ENCODE results near the gene STX5. TPM values are rescaled to one million over a fixed set of nuclear protein-coding genes. Genes with fewer than 3 reads are reported as not detected.
"Not testable (repeated sequence)": the region's sequence is repeated elsewhere in the genome, so short reads cannot be mapped to it uniquely, and the experiment has no call there.

The STX5 gene
- total RNA-seq, 1 donor from 2014 or later: 41.9 TPM

- no peaks in the 10 kb centered on the region for H3K27me3 Mint-ChIP-seq (ENCODE audit: low read depth)
- H3K4me3 Mint-ChIP-seq (ENCODE audit: low read depth): no peak overlapping the region
- H3K36me3 Mint-ChIP-seq (ENCODE audit: low read depth): peaks cover 22% of the 10 kb centered on the region
- no peaks in the 10 kb centered on the region for H3K9me3 Mint-ChIP-seq
- peaks cover 45% of the 10 kb centered on the region for H3K4me1 Mint-ChIP-seq (ENCODE audit: low read depth)
- no peak for DNase-seq (ENCODE audit: low spot score)
- intact Hi-C loops (cut with micrococcal nuclease): no loop called here
- H3K27ac Mint-ChIP-seq: peak overlapping the region; percentile 38
Measured at GRCh38 chr11:62860835-62861563, 29.1 kb upstream of the STX5 start.

DNA sequence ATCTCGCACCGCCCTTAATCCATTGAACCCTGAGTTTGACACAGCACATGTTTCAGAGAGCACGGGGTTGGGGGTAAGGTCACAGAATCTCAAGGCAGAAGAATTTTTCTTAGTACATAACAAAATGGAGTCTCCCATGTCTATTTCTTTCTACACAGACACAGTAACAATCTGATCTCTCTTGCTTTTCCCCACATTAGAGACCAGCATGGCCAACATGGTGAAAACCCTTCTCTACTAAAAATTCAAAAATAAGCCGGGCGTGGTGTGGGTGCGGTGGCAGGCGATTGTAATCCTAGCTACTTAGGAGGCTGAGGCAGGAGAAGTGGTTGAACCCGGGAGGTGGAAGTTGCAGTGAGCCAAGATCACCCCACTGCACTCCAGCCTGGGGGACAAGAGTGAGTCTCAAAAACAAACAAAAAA lies 27.4 kb upstream of the STX5 start:
- not testable (repeated sequence) for DNase-seq (ENCODE audit: low spot score); H3K4me3 Mint-ChIP-seq (ENCODE audit: low read depth); H3K27ac Mint-ChIP-seq; H3K9me3 Mint-ChIP-seq; H3K27me3 Mint-ChIP-seq (ENCODE audit: low read depth)
- intact Hi-C loops (cut with micrococcal nuclease): loop anchor here (5.0 to 10.0 kb wide), 2 partner anchors 267 to 304 kb away; partner anchors contain the start of gene TUT1
- Mint-ChIP-seq H3K36me3 (ENCODE audit: low read depth) (peaks cover 37% of the 10 kb centered on the region), H3K4me1 (ENCODE audit: low read depth) (peaks cover 41% of the 10 kb centered on the region)

DNA sequence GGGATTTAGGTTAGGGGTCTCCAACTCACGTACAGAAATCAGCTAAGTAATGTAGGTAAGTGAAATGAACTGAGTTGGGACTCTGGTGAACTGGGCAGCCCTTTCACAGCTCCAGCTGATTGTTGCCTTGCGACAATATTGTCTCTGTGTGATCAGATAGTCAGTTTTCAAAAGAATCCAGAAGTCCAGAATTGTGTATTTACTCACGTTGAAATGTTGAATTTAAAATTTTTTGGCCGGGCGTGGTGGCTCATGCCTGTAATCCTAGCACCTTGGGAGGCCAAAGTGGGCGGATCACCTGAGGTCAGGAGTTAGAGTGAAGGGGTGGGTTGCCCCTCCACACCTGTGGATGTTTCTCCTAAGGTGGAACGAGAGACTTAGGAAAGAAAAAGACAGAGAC lies 26.4 kb upstream of the STX5 start:
- H3K36me3 Mint-ChIP-seq (ENCODE audit: low read depth): peaks cover 48% of the 10 kb centered on the region
- H3K4me1 Mint-ChIP-seq (ENCODE audit: low read depth): peaks cover 47% of the 10 kb centered on the region
- intact Hi-C loops (cut with micrococcal nuclease): loop anchor here (5.0 to 10.0 kb wide), 2 partner anchors 266 to 303 kb away; partner anchors contain the start of gene TUT1

GRCh38 chr11:62857541-62857982 lies 25.7 kb upstream of the STX5 start:
- Mint-ChIP-seq H3K9me3 (no peaks in the 10 kb centered on the region), H3K27me3 (ENCODE audit: low read depth) (no peaks in the 10 kb centered on the region), H3K27ac (peak overlapping the region; percentile 56), H3K4me3 (ENCODE audit: low read depth) (peak overlapping the region; percentile 96), H3K4me1 (ENCODE audit: low read depth) (peaks cover 48% of the 10 kb centered on the region), H3K36me3 (ENCODE audit: low read depth) (peaks cover 51% of the 10 kb centered on the region)
- intact Hi-C loops (cut with micrococcal nuclease): loop anchor here (5.0 to 10.0 kb wide), 2 partner anchors 265 to 303 kb away; partner anchors contain the start of gene TUT1
- DNase-seq (ENCODE audit: low spot score): no peak

More for the DNA sequence above, 26.4 kb upstream of the STX5 start:
- Mint-ChIP-seq H3K27me3 (ENCODE audit: low read depth) (no peaks in the 10 kb centered on the region), H3K9me3 (no peaks in the 10 kb centered on the region), H3K27ac (peak overlapping the region; percentile 56), H3K4me3 (ENCODE audit: low read depth) (peak overlapping the region; percentile 96)
- no peak for DNase-seq (ENCODE audit: low spot score)

GRCh38 chr11:62856333-62856895 lies 24.6 kb upstream of the STX5 start:
- H3K36me3 Mint-ChIP-seq (ENCODE audit: low read depth): peaks cover 61% of the 10 kb centered on the region

DNA sequence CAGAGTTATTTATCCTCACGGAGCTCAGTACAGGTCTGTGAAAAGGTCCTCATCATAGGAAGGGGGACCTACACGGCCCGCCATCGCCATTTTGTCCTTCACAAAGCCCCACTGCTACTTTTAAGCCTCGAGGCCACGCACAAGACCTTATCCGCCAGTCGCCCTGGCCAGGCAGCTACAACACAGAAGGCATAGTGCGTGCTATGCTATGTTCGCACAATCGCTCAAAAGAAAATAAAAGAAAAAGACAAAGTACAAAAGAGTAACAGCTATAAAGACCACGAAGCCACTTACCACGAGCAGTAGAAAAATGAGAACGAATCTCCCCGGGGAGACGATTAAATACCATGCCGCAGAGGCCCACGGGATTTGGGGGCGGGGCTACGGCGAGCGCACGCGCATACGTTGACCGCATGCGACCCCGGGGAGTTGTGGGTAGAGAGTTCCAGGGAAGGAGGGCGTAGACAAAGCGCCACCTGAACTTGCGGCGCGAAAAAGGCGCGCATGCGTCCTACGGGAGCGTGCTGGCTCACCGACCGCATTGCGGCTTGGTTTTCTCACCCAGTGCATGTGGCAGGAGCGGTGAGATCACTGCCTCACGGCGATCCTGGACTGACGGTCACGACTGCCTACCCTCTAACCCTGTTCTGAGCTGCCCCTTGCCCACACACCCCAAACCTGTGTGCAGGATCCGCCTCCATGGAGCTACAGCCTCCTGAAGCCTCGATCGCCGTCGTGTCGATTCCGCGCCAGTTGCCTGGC lies 23.9 kb upstream of the STX5 start:
- Mint-ChIP-seq H3K27ac (peak overlapping the region; percentile 96), H3K4me3 (ENCODE audit: low read depth) (peak overlapping the region; percentile 96), H3K9me3 (no peaks in the 10 kb centered on the region), H3K4me1 (ENCODE audit: low read depth) (peaks cover 45% of the 10 kb centered on the region), H3K36me3 (ENCODE audit: low read depth) (peaks cover 61% of the 10 kb centered on the region), H3K27me3 (ENCODE audit: low read depth) (no peaks in the 10 kb centered on the region)
- intact Hi-C loops (cut with micrococcal nuclease): loop anchor here (1.0 to 10.0 kb wide), 5 partner anchors 14 to 301 kb away; partner anchors contain the start of genes HNRNPUL2, SLC3A2 and TUT1
- DNase-seq (ENCODE audit: low spot score): peak; percentile 98

More at GRCh38 chr11:62856333-62856895, 24.6 kb upstream of the STX5 start:
- intact Hi-C loops (cut with micrococcal nuclease): loop anchor here (1.0 to 10.0 kb wide), 4 partner anchors 15 to 302 kb away; partner anchors contain the start of genes SLC3A2 and TUT1
- DNase-seq (ENCODE audit: low spot score): no peak
- Mint-ChIP-seq H3K27me3 (ENCODE audit: low read depth) (no peaks in the 10 kb centered on the region), H3K27ac (peak overlapping the region; percentile 96), H3K9me3 (no peaks in the 10 kb centered on the region), H3K4me3 (ENCODE audit: low read depth) (peak overlapping the region; percentile 96), H3K4me1 (ENCODE audit: low read depth) (peaks cover 50% of the 10 kb centered on the region)

DNA sequence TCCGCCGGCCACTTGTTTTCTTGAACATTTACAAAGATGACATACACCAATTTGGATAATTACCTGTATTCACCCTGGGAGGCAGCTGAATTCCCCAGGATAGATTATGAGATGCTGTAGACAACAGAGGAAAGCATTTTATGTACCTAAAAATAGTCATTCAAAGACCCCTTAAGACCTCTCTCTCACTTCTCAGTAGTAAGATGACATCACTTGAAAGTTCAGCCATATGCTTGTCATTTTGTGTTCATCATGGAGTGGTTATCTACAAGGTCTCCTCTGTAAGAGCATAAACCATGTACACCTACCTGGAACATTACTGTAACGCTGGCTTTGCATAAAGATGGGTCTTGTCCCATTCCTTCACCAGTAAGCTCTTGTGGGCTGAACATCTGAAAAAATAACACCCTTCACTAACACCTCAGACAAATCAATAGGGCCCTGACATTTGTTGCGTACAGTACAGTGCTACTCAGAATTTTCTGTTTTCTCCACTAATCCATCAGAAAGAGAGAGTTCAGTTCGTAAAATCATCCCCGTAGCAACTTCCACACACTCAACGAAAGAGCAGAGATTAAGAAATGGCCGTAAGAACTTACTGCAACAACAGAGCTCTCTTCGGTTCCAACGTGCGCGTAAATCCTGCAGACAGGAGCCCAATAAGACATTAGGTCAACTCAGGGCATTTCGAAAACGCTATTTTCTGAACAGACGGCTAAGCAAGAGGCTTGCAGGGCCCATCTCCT lies 23.1 kb upstream of the STX5 start:
- H3K9me3 Mint-ChIP-seq: no peaks in the 10 kb centered on the region
- H3K36me3 Mint-ChIP-seq (ENCODE audit: low read depth): peaks cover 61% of the 10 kb centered on the region
- H3K27ac Mint-ChIP-seq: peak overlapping the region; percentile 96
- H3K4me1 Mint-ChIP-seq (ENCODE audit: low read depth): peaks cover 41% of the 10 kb centered on the region
- no peak for DNase-seq (ENCODE audit: low spot score)
- intact Hi-C loops (cut with micrococcal nuclease): loop anchor here (1.0 to 10.0 kb wide), 4 partner anchors 128 to 300 kb away; partner anchors contain the start of genes HNRNPUL2, LBHD1, TUT1 and UQCC3
- no peaks in the 10 kb centered on the region for H3K27me3 Mint-ChIP-seq (ENCODE audit: low read depth)
- peak overlapping the region; percentile 96 for H3K4me3 Mint-ChIP-seq (ENCODE audit: low read depth)

DNA sequence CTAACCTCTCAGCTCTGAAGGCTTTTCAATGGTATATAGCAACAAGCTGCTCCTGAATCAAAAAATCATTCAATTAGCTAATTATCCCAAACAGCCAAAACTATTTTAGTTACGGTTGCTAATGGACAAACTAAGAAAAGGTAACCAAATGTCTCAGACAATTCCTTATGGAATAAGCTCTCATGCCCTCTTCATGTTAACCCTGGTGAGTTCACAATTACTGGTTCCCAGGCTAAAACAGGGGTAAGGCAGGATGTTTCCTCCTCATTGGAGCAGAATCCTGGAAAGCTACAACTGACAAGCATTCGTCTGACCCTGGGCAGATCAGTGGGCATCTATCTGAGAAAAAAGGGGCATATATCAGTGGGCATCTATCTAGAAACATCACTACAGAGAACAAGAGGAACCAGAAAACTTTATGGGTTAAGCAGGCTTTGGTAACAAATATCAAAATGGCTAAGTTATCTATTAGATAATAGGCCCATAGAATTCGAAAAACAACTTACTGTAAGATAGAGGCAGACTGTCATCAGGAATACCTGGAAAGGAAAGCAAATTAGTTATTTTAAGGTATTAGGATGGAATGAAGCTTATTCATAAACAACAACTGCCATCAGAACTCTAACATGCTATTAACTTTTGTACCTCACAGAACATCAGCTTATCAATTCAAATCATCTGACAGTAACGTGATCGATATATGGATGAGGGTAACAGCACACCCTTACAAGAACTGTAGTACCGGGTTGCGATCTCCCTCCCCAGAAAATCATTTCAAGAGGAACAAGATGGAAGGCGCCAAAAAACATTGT lies 22.4 kb upstream of the STX5 start:
- intact Hi-C loops (cut with micrococcal nuclease): loop anchor here (5.0 to 10.0 kb wide), 2 partner anchors 182 to 299 kb away; partner anchors contain the start of genes LBHD1 and UQCC3
- Mint-ChIP-seq H3K27ac (peak overlapping the region; percentile 96), H3K27me3 (ENCODE audit: low read depth) (no peaks in the 10 kb centered on the region), H3K9me3 (no peaks in the 10 kb centered on the region), H3K4me3 (ENCODE audit: low read depth) (peak overlapping the region; percentile 96), H3K36me3 (ENCODE audit: low read depth) (peaks cover 54% of the 10 kb centered on the region), H3K4me1 (ENCODE audit: low read depth) (peaks cover 34% of the 10 kb centered on the region)
- no peak for DNase-seq (ENCODE audit: low spot score)

- Mint-ChIP-seq H3K27ac (peak overlapping the region; percentile 96), H3K36me3 (ENCODE audit: low read depth) (peaks cover 53% of the 10 kb centered on the region), H3K9me3 (no peaks in the 10 kb centered on the region), H3K4me1 (ENCODE audit: low read depth) (peaks cover 32% of the 10 kb centered on the region), H3K4me3 (ENCODE audit: low read depth) (peak overlapping the region; percentile 96), H3K27me3 (ENCODE audit: low read depth) (no peaks in the 10 kb centered on the region)
- no peak for DNase-seq (ENCODE audit: low spot score)
- intact Hi-C loops (cut with micrococcal nuclease): loop anchor here (5.0 to 10.0 kb wide), 2 partner anchors 181 to 299 kb away; partner anchors contain the start of genes LBHD1 and UQCC3
Measured at GRCh38 chr11:62853279-62853965, 21.6 kb upstream of the STX5 start.

DNA sequence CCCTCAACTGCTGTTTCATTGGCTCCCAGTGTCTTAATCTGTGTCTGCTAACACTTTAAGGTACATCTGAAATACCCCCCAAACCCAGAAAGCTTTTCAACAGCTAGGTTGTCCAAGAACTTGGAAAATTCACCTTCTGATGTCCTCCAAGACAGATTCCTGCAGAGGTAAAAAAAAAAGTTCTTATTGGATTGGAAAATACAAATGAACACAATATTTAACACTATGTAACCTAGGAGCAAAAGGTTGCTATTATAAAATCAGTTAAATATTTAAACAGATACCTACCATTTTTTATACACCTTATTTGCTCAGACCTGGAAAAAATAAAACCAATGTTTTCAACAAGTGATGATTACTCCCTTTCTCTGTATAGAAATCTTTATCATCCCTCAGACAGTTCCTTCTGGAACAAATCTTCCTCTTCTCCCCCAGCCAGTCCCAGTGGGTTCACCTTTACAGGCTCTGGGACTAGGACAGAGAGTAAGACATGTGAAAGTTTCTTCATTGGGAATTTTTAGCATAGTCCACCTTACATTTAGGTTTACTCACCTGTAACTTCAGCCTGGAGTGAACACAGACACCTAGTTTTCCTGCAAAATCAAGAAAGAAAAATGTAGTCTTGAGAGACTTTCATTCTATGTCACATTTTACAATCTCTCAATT lies 20.8 kb upstream of the STX5 start:
- Mint-ChIP-seq H3K27ac (peak overlapping the region; percentile 96), H3K4me3 (ENCODE audit: low read depth) (peak overlapping the region; percentile 96), H3K36me3 (ENCODE audit: low read depth) (peaks cover 49% of the 10 kb centered on the region), H3K4me1 (ENCODE audit: low read depth) (peaks cover 25% of the 10 kb centered on the region), H3K9me3 (no peaks in the 10 kb centered on the region), H3K27me3 (ENCODE audit: low read depth) (no peaks in the 10 kb centered on the region)
- intact Hi-C loops (cut with micrococcal nuclease): loop anchor here (5.0 to 10.0 kb wide), 2 partner anchors 180 to 298 kb away; partner anchors contain the start of genes LBHD1 and UQCC3
- DNase-seq (ENCODE audit: low spot score): no peak

All from activated T-helper 2 cell treated with anti-CD3 and anti-CD28 coated beads, Interferon-gamma antibody, Interleukin-2, Interleukin-4, amounts not matched to agents 10 μg/mL and 5 μg/mL and 100 μg/mL, durations not matched to agents 14 hours and 24 hours and 36 hours (primary cell).